Uterine smooth muscle cell (primary cell): ENCODE data around the gene PAPOLB. TPM values are rescaled to one million over a fixed set of nuclear protein-coding genes. Genes with fewer than 3 reads are reported as not detected.

ENCODE experiments used
- total RNA-seq: library from RNA; depleted of rRNA; stranded (reverse); fragments of >200 nt; gene quantifications from 2 replicates; pipeline ENCODE4 v1.2.3, GENCODE V29; 2014

PAPOLB gene
- total RNA-seq, result 0.11 and 0.12 TPM in 2 replicates

GRCh38 chr7:4861673-4862072 is at the start of gene PAPOLB:
Gene PAPOLB (minus strand): TSS chr7:4862030. CDS start chr7:4861810, 220 bp downstream.

DNA sequence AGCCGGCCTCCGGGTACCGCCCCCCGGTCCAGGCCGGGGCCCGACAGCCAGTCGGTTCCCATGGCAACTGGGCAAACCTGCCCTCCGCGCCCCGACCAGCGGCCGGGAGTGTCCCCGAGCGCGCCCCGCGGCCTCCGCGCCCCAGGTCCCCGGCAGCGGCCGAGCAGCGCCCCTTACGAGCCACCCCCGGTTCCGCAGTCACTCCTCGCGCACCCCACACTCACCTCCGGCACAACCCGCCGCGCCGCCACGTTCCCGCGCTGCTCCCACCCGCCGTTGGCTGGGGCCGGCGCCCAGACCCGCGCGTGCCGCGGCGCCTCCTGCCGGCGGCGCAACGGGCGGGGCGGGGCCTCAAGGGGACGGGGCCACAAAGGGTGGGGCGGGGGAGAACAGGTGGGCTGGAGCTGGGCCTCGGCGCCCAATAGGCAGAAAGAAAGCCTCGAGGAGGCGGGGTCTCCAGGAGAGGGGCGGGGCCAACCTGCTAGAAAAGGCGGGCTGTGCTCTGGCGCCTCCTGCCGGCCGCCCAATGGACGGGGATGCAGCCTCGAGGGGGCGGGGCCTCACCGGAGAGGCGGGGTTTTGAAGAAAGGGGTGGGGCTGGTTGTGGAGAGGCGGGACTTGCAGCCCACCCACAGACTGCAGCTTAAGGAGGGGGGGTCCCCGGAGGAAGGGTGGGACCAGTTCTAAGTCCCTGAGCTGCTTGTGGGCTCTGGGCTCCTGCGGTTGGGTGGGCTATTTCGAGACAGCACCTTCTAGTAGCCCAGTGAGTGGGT is 21.7 kb upstream of the PAPOLB start, which contains the start of gene RADIL:
Gene RADIL, minus strand, starts transcription at position 345 of the 773 bp plus-strand sequence. CDS start 5,577 bp downstream, outside the sequence.

Other genes with a start within 250 kb of the PAPOLB start
- 33.6 and 38.5 TPM in 2 replicates for gene FOXK1, start 179.7 kb downstream of the PAPOLB start, total RNA-seq
- gene AP5Z1, start 86.4 kb downstream of the PAPOLB start, total RNA-seq, result 34.8 and 44.1 TPM in 2 replicates
- gene RADIL, start 21.7 kb upstream of the PAPOLB start, total RNA-seq, result 0.50 and 1.1 TPM in 2 replicates
- not detected in 2 replicates for gene MMD2, start 97.2 kb upstream of the PAPOLB start, total RNA-seq
- gene RBAK, start 183.8 kb upstream of the PAPOLB start, total RNA-seq, result 7.7 and 9.0 TPM in 2 replicates